ENCODE data around the gene FAM184A.

The FAM184A gene

DNA sequence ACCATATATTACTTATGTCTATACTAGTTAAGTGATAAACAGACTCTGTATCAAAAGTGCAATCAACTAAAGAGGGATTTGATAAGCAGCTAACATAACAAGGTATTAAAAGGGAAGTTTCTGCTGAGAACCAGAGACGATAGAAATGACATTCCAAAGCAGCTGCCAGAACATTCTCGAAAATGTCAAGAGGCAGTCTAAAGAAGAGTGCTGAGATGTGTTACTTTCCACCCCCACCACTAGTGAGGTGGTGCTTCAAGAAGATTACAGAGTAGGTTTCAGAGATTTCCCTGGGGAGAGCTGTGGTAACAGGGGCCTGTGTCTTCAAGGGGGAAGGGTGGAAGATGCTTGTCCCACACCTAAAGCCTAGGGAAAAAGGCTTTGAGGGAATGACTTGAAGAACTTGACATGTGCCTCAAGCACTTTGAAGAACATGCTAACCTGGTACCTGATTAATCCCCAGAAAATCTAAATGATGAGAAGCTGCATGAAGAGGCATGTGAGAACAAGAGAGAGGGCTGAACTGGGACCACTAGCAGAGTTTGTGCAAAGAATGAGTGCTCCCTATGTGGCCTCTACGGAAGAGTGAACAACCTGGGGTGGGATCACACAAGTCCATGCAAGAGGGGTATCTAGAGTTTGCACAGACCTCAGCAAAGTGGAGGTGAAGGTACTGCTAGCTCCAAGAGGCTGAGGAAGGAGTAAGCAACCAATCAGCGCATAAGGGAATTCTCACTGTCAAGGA lies 5.0 kb downstream of the FAM184A start:
- in situ Hi-C loops (cut with HindIII; ENCODE audit: low sequenced_read_pairs) = no loop called here
- no peak overlapping the region for H3K4me3 ChIP-seq (ENCODE audit: low read depth, low read length)
- TF ChIP-seq CTCF (IDR thresholded peaks at IDR 0.05; ENCODE audit: low read depth, low read length) = no peak
- no peak for DNase-seq (ENCODE audit: low read depth, low spot score)

- no peak for TF ChIP-seq CTCF (IDR thresholded peaks at IDR 0.05; ENCODE audit: low read depth, low read length)
- in situ Hi-C loops (cut with HindIII; ENCODE audit: low sequenced_read_pairs) = no loop called here
Observed at GRCh38 chr6:119071576-119071975, 6.9 kb downstream of the FAM184A start.

GRCh38 chr6:119067091-119067490 lies 11.4 kb downstream of the FAM184A start:
- no peak for TF ChIP-seq CTCF (IDR thresholded peaks at IDR 0.05; ENCODE audit: low read depth, low read length)

More at GRCh38 chr6:119071576-119071975, 6.9 kb downstream of the FAM184A start:
- no peak for DNase-seq (ENCODE audit: low read depth, low spot score)
- H3K4me3 ChIP-seq (ENCODE audit: low read depth, low read length) = no peak overlapping the region

DNA sequence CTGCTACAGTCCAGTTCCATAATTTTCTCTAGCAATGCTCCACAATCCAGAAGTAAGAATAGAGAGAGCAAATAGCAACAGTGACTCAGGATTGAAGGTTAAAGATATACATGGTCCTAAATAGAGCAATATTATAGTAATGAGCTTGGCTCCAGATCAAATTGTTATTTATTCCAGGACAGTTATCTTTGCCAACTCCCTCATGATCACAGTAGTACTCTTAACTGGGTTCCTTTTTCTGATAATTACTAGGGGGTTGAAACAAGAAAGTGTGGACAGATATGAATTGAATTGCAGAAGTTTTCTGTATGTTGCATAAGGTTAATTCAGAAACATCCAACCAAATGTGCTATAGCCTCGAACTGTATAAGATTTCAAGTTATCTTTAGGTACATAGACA lies 11.9 kb downstream of the FAM184A start:
- in situ Hi-C loops (cut with HindIII; ENCODE audit: low sequenced_read_pairs) = no loop called here
- H3K4me3 ChIP-seq (ENCODE audit: low read depth, low read length) = no peak overlapping the region
- DNase-seq (ENCODE audit: low read depth, low spot score) = no peak
- no peak for TF ChIP-seq CTCF (IDR thresholded peaks at IDR 0.05; ENCODE audit: low read depth, low read length)

More at GRCh38 chr6:119067091-119067490, 11.4 kb downstream of the FAM184A start:
- in situ Hi-C loops (cut with HindIII; ENCODE audit: low sequenced_read_pairs) = no loop called here
- no peak for DNase-seq (ENCODE audit: low read depth, low spot score)
- H3K4me3 ChIP-seq (ENCODE audit: low read depth, low read length) = no peak overlapping the region

- in situ Hi-C loops (cut with HindIII; ENCODE audit: low sequenced_read_pairs) = no loop called here
- no peak for TF ChIP-seq CTCF (IDR thresholded peaks at IDR 0.05; ENCODE audit: low read depth, low read length)
Observed at GRCh38 chr6:119065955-119066354, 12.5 kb downstream of the FAM184A start.

DNA sequence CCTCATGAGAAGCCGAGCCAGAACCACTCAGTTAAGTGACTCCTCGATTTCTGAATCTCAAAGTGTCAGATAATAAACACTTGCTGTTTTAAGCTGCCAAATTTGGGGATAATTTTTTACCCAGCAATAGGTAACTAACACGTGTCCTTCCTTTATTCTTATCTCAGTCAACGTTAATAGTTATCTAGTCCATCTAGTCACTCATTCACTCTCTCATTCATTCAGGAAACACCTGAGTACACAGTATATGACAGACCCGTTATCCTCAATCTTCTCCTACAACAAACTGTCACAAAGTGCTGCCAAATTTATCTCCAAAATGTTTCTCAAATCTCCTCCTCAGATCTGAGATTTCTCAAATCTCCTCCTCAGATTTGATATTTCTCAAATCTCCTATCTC lies 13.1 kb downstream of the FAM184A start:
- in situ Hi-C loops (cut with HindIII; ENCODE audit: low sequenced_read_pairs) = no loop called here
- no peak for TF ChIP-seq CTCF (IDR thresholded peaks at IDR 0.05; ENCODE audit: low read depth, low read length)
- H3K4me3 ChIP-seq (ENCODE audit: low read depth, low read length) = no peak overlapping the region
- DNase-seq (ENCODE audit: low read depth, low spot score) = no peak

More at GRCh38 chr6:119065955-119066354, 12.5 kb downstream of the FAM184A start:
- H3K4me3 ChIP-seq (ENCODE audit: low read depth, low read length) = no peak overlapping the region
- DNase-seq (ENCODE audit: low read depth, low spot score) = no peak
